G401 (cell line): ENCODE measurements around the gene DAB2IP. TPM values are rescaled to one million over a fixed set of nuclear protein-coding genes. Genes with fewer than 3 reads are reported as not detected.
"Not testable (repeated sequence)": the region's sequence is repeated elsewhere in the genome, so short reads cannot be mapped to it uniquely, and the experiment has no call there.

Experiments used
- DNase-seq: peaks from one replicate; pipeline ENCODE4 v3.0.0-alpha.2; 2015; ENCODE audit warnings: low spot score
- in situ Hi-C: cut with HindIII; loops from 2 replicates; pipeline ENCODE4 v1.10.0; 2016; ENCODE audit warnings: low sequenced_read_pairs, mixed read lengths
- total RNA-seq: library from RNA; depleted of rRNA; stranded (reverse); fragments of >200 nt; shearing (Covaris generic); gene quantifications from 2 replicates; pipeline ENCODE4 v1.2.3, GENCODE V29; 2014; rRNA removed

Gene DAB2IP
- total RNA-seq, result 30.0 and 44.9 TPM in 2 replicates

GRCh38 chr9:121651295-121652020, at the start of gene DAB2IP:
Gene DAB2IP (plus strand): TSS chr9:121651634. CDS start chr9:121651776, 142 bp downstream.
- DNase-seq, result peak; percentile 89
- in situ Hi-C loops, result no loop called here

GRCh38 chr9:121603028-121603427, 48.4 kb upstream of the DAB2IP start:
- in situ Hi-C loops, result no loop called here
- DNase-seq, result no peak

- DNase-seq, result no peak
- in situ Hi-C loops, result no loop called here
Measured at GRCh38 chr9:121604242-121604641, 47.2 kb upstream of the DAB2IP start.

GRCh38 chr9:121604654-121605053, 46.8 kb upstream of the DAB2IP start:
- no peak for DNase-seq
- in situ Hi-C loops, result no loop called here

GRCh38 chr9:121607434-121608167, 43.8 kb upstream of the DAB2IP start:
- in situ Hi-C loops, result no loop called here
- DNase-seq, result peak; percentile 68

- in situ Hi-C loops, result no loop called here
- DNase-seq, result no peak
Measured at GRCh38 chr9:121608168-121608853, 43.1 kb upstream of the DAB2IP start.

- DNase-seq, result no peak
- in situ Hi-C loops, result no loop called here
Measured at GRCh38 chr9:121609822-121610637, 41.4 kb upstream of the DAB2IP start.

- no peak for DNase-seq
- in situ Hi-C loops, result no loop called here
Measured at GRCh38 chr9:121610638-121610953, 40.8 kb upstream of the DAB2IP start.

- no peak for DNase-seq
- in situ Hi-C loops, result no loop called here
Measured at GRCh38 chr9:121612511-121612998, 38.9 kb upstream of the DAB2IP start.

GRCh38 chr9:121613009-121613752, 38.3 kb upstream of the DAB2IP start:
- no peak for DNase-seq
- in situ Hi-C loops, result no loop called here

- no peak for DNase-seq
Measured at GRCh38 chr9:121616123-121616755, 35.2 kb upstream of the DAB2IP start.

GRCh38 chr9:121618504-121618903, 32.9 kb upstream of the DAB2IP start:
- DNase-seq, result no peak
- in situ Hi-C loops, result no loop called here

More at GRCh38 chr9:121616123-121616755, 35.2 kb upstream of the DAB2IP start:
- in situ Hi-C loops, result no loop called here

- DNase-seq, in situ Hi-C loops: not testable (repeated sequence)
Measured at GRCh38 chr9:121618910-121619309, 32.5 kb upstream of the DAB2IP start.

GRCh38 chr9:121619545-121620324, 31.7 kb upstream of the DAB2IP start:
- in situ Hi-C loops, result no loop called here
- no peak for DNase-seq

GRCh38 chr9:121620325-121620673, 31.1 kb upstream of the DAB2IP start:
- in situ Hi-C loops, result no loop called here
- no peak for DNase-seq

- peak; percentile 75 for DNase-seq
- in situ Hi-C loops, result no loop called here
Measured at GRCh38 chr9:121620777-121621449, 30.5 kb upstream of the DAB2IP start.
